Body of pancreas (tissue), 4 donors: ENCODE data around the gene NDFIP1.

ENCODE experiments used
- POLR2A ChIP-seq, 3 donors: fragments of 450-650 bp; IDR thresholded peaks; one replicate each; pipeline ENCODE4 v1.6.1; 2016; ENCODE audit warnings: antibody characterized with exemption in 3 of 3, mild to moderate bottlenecking in 2 of 3
- TF ChIP-seq, protein P1 (sequence below), 7 experiments: fragments of 450-650 bp in 4 of 7; fragments of 200-600 bp in 3 of 7; sonication (generic) in 3 of 7; IDR thresholded peaks; one replicate each; pipeline ENCODE4 v1.5.1; 2016 to 2019; ENCODE audit warnings: antibody characterized with exemption in 7 of 7

DNA sequence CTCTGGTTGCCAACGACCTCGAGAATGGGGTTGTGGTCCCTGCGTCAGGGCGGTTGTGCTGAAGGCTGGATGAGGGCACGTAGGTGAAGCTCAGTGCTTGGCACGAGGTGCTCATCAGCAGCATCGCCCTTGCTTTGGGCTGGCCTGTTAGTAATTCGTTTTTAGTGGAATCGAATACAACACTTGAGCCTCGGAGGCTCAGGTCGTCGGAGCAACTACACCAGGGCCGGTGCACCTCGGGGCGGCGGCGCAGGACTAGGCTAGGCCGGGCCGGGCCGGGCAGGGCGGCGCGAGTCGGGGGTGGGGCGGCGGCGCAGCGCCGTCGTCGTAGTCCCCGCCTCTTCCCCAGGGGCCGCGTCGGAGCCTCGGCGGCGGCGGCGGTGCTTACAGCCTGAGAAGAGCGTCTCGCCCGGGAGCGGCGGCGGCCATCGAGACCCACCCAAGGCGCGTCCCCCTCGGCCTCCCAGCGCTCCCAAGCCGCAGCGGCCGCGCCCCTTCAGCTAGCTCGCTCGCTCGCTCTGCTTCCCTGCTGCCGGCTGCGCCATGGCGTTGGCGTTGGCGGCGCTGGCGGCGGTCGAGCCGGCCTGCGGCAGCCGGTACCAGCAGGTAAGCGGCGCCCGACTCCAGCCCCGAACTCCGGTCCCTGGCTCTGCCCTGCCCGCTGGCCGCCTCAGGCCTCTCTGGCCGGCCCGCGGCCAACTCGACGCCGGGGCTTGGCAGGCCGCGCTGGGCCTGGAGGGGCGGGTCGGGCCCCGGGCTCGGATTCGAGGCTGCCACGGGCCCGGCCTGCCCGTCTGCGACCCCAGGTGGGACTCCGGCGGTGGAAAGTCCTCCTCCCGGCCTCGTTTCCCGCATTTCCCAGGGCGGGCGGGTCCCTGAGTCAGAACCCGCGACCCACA is at the start of gene NDFIP1:
- TF ChIP-seq, protein P1, sequence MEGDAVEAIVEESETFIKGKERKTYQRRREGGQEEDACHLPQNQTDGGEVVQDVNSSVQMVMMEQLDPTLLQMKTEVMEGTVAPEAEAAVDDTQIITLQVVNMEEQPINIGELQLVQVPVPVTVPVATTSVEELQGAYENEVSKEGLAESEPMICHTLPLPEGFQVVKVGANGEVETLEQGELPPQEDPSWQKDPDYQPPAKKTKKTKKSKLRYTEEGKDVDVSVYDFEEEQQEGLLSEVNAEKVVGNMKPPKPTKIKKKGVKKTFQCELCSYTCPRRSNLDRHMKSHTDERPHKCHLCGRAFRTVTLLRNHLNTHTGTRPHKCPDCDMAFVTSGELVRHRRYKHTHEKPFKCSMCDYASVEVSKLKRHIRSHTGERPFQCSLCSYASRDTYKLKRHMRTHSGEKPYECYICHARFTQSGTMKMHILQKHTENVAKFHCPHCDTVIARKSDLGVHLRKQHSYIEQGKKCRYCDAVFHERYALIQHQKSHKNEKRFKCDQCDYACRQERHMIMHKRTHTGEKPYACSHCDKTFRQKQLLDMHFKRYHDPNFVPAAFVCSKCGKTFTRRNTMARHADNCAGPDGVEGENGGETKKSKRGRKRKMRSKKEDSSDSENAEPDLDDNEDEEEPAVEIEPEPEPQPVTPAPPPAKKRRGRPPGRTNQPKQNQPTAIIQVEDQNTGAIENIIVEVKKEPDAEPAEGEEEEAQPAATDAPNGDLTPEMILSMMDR (IDR thresholded peaks at IDR 0.05) = peak in 3 of 7 experiments; percentile 27 to 49 (median 31)
- TF ChIP-seq POLR2A (IDR thresholded peaks at IDR 0.05) = peak; percentile 85 to 96 (median 92)
